HFFc6 (cell line): ENCODE results near the gene ELFN1. TPM values are rescaled to one million over a fixed set of nuclear protein-coding genes. Genes with fewer than 3 reads are reported as not detected.

Experiments
- DNase-seq: peaks from one replicate; pipeline ENCODE4 v3.0.0-alpha.2; 2018
- H3K27ac Mint-ChIP-seq: 2 replicates; pipeline ENCODE4 v1.8.0; 2020; ENCODE audit warnings: mild to moderate bottlenecking, mixed read lengths
- H3K27me3 Mint-ChIP-seq: 2 replicates; pipeline ENCODE4 v1.8.0; 2021; ENCODE audit warnings: mild to moderate bottlenecking, moderate library complexity, mixed read lengths; ENCODE audit not compliant: insufficient read depth
- H3K36me3 Mint-ChIP-seq: 2 replicates; pipeline ENCODE4 v1.8.0; 2021; ENCODE audit warnings: low read depth, mixed read lengths
- H3K4me1 Mint-ChIP-seq: 2 replicates; pipeline ENCODE4 v1.8.0; 2020; ENCODE audit warnings: low read depth, mixed read lengths
- H3K4me3 Mint-ChIP-seq: 2 replicates; pipeline ENCODE4 v1.8.0; 2020; ENCODE audit warnings: mild to moderate bottlenecking, moderate library complexity, mixed read lengths
- H3K9me3 Mint-ChIP-seq: 2 replicates; pipeline ENCODE4 v1.8.0; 2020; ENCODE audit warnings: mild to moderate bottlenecking, mixed read lengths
- total RNA-seq, 6 experiments: library from RNA; stranded (reverse); fragmentation: NEBNext Ultra II Directional; extraction: Animal tissue kit (Norgen Biotek cat#: 25700); gene quantifications; 2 replicates in 1 of 6; 3 replicates in 5 of 6; pipeline ENCODE4 v1.2.3, GENCODE V29; 2021
- TF ChIP-seq, protein P1 (sequence below): fragments of 200-600 bp; sonication (generic); IDR thresholded peaks from 2 replicates; pipeline ENCODE4 v1.5.0; 2021; ENCODE audit warnings: antibody characterized with exemption, mild to moderate bottlenecking

ELFN1 gene
- total RNA-seq, 6 experiments from 2014 or later: 1.5 to 4.2 (median 1.6) TPM

DNA sequence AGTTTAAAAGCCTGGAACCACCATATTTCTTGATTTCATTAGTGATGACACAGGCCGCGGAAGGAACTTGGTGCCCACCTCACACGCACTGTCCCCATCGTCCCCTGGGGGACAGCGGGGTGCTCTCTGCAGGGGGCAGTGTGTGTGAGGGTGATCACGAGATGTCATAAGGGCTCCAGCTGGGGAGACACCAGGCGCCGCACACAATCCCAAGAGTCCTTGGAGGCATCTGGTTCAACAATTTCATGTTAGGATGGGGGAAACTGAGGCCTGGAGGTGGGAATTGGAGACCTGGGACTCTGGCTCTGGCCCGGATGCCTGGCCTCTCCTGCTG, 66.4 kb downstream of the ELFN1 start:
- peaks cover 10% of the 10 kb centered on the region for H3K27me3 Mint-ChIP-seq
- no peak overlapping the region for H3K27ac Mint-ChIP-seq
- no peaks in the 10 kb centered on the region for H3K36me3 Mint-ChIP-seq
- TF ChIP-seq, protein P1, sequence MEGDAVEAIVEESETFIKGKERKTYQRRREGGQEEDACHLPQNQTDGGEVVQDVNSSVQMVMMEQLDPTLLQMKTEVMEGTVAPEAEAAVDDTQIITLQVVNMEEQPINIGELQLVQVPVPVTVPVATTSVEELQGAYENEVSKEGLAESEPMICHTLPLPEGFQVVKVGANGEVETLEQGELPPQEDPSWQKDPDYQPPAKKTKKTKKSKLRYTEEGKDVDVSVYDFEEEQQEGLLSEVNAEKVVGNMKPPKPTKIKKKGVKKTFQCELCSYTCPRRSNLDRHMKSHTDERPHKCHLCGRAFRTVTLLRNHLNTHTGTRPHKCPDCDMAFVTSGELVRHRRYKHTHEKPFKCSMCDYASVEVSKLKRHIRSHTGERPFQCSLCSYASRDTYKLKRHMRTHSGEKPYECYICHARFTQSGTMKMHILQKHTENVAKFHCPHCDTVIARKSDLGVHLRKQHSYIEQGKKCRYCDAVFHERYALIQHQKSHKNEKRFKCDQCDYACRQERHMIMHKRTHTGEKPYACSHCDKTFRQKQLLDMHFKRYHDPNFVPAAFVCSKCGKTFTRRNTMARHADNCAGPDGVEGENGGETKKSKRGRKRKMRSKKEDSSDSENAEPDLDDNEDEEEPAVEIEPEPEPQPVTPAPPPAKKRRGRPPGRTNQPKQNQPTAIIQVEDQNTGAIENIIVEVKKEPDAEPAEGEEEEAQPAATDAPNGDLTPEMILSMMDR: no peak
- DNase-seq: no peak
- no peaks in the 10 kb centered on the region for H3K4me1 Mint-ChIP-seq
- H3K9me3 Mint-ChIP-seq: no peaks in the 10 kb centered on the region
- H3K4me3 Mint-ChIP-seq: no peak overlapping the region

DNA sequence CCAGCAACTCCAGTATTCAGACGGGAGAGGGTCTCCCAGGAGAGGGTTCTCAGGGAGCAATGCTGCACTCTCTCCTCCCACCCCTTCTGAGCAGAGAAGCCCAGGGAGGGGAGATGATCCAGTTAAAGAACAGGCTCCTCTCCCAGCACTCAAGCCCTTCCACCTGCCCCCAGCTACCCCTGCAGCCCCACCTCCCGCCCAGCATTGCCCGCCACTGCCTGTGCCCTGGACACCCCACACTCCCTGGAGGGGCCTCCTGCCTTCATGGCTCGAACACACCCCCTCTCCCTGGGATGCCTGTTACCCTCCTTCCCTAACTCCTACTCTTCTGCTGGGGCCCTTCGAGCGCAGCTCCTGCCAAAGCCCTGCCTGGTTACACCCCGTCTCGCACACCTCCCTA, 66.8 kb downstream of the ELFN1 start:
- Mint-ChIP-seq H3K4me3 (no peak overlapping the region), H3K4me1 (no peaks in the 10 kb centered on the region), H3K27me3 (peaks cover 10% of the 10 kb centered on the region), H3K27ac (no peak overlapping the region), H3K36me3 (no peaks in the 10 kb centered on the region), H3K9me3 (no peaks in the 10 kb centered on the region)
- no peak for DNase-seq
- TF ChIP-seq, protein P1: no peak

DNA sequence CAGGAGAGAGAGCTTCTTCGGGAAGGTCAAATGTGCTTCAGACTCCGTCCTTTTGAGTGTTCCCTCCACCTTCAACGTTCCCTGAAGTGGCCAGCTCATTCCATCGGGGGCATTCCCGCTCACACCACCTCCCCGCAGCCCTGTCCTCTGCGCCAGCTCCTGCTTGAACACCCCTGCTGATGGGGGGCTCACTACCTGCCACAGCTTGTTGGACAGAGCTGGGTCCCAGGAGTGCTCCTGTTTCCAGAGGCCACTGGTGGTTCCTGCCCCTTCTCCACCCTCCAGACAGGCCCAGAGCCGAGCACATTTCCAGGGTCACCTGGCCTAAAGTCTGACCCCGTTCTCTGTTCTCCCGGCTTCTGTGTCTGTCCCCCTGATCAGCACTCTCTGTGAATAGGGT, 67.4 kb downstream of the ELFN1 start:
- H3K27ac Mint-ChIP-seq: no peak overlapping the region
- no peaks in the 10 kb centered on the region for H3K9me3 Mint-ChIP-seq
- H3K27me3 Mint-ChIP-seq: peaks cover 10% of the 10 kb centered on the region
- H3K36me3 Mint-ChIP-seq: no peaks in the 10 kb centered on the region
- no peaks in the 10 kb centered on the region for H3K4me1 Mint-ChIP-seq
- no peak for DNase-seq
- TF ChIP-seq, protein P1: no peak
- H3K4me3 Mint-ChIP-seq: no peak overlapping the region

DNA sequence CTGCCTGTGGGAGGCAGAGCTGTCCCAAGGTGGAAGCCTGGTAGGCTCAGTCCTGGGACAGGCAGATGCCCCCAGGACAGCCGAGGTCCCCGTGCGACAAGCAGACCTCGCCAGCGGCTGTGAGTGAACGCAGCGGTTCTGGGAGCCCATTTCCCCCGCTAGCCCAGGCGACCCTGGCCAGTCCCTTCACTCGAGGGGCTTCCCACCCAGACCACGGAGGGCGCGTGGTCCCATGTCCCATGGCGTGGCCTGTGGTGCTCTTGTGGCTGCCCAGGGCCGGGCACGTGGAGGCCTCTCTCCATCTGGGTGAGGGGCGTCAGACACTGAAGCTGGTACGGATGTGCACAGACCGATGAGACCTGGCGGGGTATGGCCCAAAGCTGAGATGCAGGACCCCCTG, 67.9 kb downstream of the ELFN1 start:
- H3K4me3 Mint-ChIP-seq: no peak overlapping the region
- no peaks in the 10 kb centered on the region for H3K9me3 Mint-ChIP-seq
- peaks cover 10% of the 10 kb centered on the region for H3K27me3 Mint-ChIP-seq
- TF ChIP-seq, protein P1: no peak
- no peak overlapping the region for H3K27ac Mint-ChIP-seq
- H3K36me3 Mint-ChIP-seq: no peaks in the 10 kb centered on the region
- H3K4me1 Mint-ChIP-seq: no peaks in the 10 kb centered on the region
- DNase-seq: no peak

DNA sequence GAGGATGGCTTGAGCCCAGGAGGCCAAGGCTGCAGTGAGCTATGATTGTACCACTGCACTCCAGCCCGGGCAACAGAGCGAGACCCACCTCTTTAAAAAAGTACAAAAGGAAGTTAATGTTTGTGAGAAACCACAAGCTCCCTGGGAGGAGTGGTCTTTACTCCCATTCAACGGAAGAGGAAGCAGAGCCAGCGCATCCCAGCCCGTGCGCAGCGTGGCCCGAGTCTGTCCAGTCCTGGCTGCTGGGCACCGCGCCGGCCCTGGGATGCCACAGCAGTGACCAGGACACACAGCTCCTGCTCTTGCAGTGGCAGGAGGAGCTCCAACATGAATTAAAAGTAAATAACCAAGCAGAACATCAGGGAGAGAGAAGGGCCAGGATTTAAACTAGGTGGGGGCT, 68.4 kb downstream of the ELFN1 start:
- TF ChIP-seq, protein P1: no peak
- Mint-ChIP-seq H3K27ac (no peak overlapping the region), H3K9me3 (no peaks in the 10 kb centered on the region), H3K27me3 (peaks cover 10% of the 10 kb centered on the region), H3K36me3 (no peaks in the 10 kb centered on the region), H3K4me3 (no peak overlapping the region), H3K4me1 (no peaks in the 10 kb centered on the region)
- DNase-seq: no peak

DNA sequence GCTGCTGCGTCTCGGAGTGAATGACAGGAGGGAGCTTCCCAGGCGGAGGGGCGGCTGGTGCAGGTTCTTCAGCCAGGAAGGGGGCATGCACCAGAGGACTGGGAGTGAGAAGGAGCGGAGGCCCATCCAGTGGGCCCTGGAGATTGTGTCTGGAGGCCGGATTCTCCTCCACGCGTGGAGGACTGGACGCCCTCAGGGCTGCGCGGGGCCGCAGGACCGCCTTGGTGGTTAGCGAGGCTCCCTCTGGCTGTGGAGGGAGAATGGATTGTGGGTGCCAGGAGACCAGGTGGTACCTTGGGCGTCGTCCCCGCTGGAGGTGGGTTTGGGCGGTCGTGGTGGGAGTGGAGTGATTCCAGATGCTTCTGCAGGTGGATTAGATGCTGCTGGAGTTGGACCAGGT, 68.9 kb downstream of the ELFN1 start:
- TF ChIP-seq, protein P1: no peak
- no peak overlapping the region for H3K4me3 Mint-ChIP-seq
- no peaks in the 10 kb centered on the region for H3K9me3 Mint-ChIP-seq
- no peaks in the 10 kb centered on the region for H3K4me1 Mint-ChIP-seq
- DNase-seq: no peak
- H3K36me3 Mint-ChIP-seq: no peaks in the 10 kb centered on the region
- H3K27ac Mint-ChIP-seq: no peak overlapping the region
- peaks cover 7% of the 10 kb centered on the region for H3K27me3 Mint-ChIP-seq
